Smooth muscle cell (in vitro differentiated cells): ENCODE data around the gene CD40LG. TPM values are rescaled to one million over a fixed set of nuclear protein-coding genes. Genes with fewer than 3 reads are reported as not detected.

Source experiments
- DNase-seq: peaks from one replicate; lab custom pipeline; 2025; ENCODE audit not compliant: unreplicated experiment; lab: John Stamatoyannopoulos, UW
- H2AFZ ChIP-seq: fragments of 200-600 bp; sonication (generic); 2 replicates; pipeline ENCODE4 v1.6.0; 2016; ENCODE audit warnings: antibody characterized with exemption, low read depth, mild to moderate bottlenecking
- H3F3A ChIP-seq: fragments of 200-600 bp; sonication (generic); 2 replicates; pipeline ENCODE4 v1.6.0; 2017; ENCODE audit warnings: antibody characterized with exemption, low read depth
- H3K27ac ChIP-seq: fragments of 200-600 bp; sonication (generic); 2 replicates; pipeline ENCODE4 v1.5.1; 2016; ENCODE audit warnings: low read depth, mild to moderate bottlenecking
- H3K27me3 ChIP-seq: fragments of 200-600 bp; sonication (generic); 2 replicates; pipeline ENCODE4 v1.6.1; 2016; ENCODE audit warnings: low read depth, mild to moderate bottlenecking
- H3K36me3 ChIP-seq: fragments of 200-600 bp; sonication (generic); 2 replicates; pipeline ENCODE4 v1.5.1; 2016; ENCODE audit warnings: low read depth
- H3K4me1 ChIP-seq: fragments of 200-600 bp; sonication (generic); 2 replicates; pipeline ENCODE4 v1.5.1; 2016; ENCODE audit warnings: low read depth
- H3K4me2 ChIP-seq: fragments of 200-600 bp; sonication (generic); 2 replicates; pipeline ENCODE4 v1.6.0; 2016; ENCODE audit warnings: mild to moderate bottlenecking
- H3K4me3 ChIP-seq: fragments of 200-600 bp; sonication (generic); 2 replicates; pipeline ENCODE4 v1.5.1; 2016; ENCODE audit warnings: mild to moderate bottlenecking
- H3K79me2 ChIP-seq: fragments of 200-600 bp; sonication (generic); 2 replicates; pipeline ENCODE4 v1.6.0; 2016; ENCODE audit warnings: low read depth, mild to moderate bottlenecking
- H3K9ac ChIP-seq: fragments of 200-600 bp; sonication (generic); 2 replicates; pipeline ENCODE4 v1.6.0; 2016; ENCODE audit warnings: low read depth
- H3K9me3 ChIP-seq: fragments of 200-600 bp; sonication (generic); replicated peaks from 2 replicates; pipeline ENCODE4 v1.5.1; 2016; ENCODE audit warnings: low read depth
- H4K20me1 ChIP-seq: fragments of 200-600 bp; sonication (generic); 2 replicates; pipeline ENCODE4 v1.6.0; 2016; ENCODE audit warnings: low read depth
- WGBS: methylation state at CpG from one replicate; pipeline ENCODE4 v1.1.7; 2016; ENCODE audit warnings: low lambda C conversion rate; 5-methylcytosine and 5-hydroxymethylcytosine counted together
- polyA plus RNA-seq: library from polyadenylated mRNA; unstranded; fragments of >200 nt; fragmentation: Nextera tagmentation; extraction: Ambion mirVana; gene quantifications from 2 replicates; pipeline ENCODE4 v1.2.1, GENCODE V29; 2016
- total RNA-seq: library from RNA; depleted of rRNA; stranded (reverse); fragments of >200 nt; gene quantifications from 2 replicates; pipeline ENCODE4 v1.2.3, GENCODE V29; 2014
- TF ChIP-seq, protein P1 (sequence below): fragments of 200-600 bp; sonication (generic); IDR thresholded peaks from 2 replicates; pipeline ENCODE4 v1.5.1; 2017; ENCODE audit warnings: borderline replicate concordance, mild to moderate bottlenecking, antibody characterized with exemption; ENCODE audit not compliant: insufficient read depth, poor library complexity, severe bottlenecking

The CD40LG gene
- total RNA-seq (not detected in 2 replicates), polyA plus RNA-seq (not detected in 2 replicates)

DNA sequence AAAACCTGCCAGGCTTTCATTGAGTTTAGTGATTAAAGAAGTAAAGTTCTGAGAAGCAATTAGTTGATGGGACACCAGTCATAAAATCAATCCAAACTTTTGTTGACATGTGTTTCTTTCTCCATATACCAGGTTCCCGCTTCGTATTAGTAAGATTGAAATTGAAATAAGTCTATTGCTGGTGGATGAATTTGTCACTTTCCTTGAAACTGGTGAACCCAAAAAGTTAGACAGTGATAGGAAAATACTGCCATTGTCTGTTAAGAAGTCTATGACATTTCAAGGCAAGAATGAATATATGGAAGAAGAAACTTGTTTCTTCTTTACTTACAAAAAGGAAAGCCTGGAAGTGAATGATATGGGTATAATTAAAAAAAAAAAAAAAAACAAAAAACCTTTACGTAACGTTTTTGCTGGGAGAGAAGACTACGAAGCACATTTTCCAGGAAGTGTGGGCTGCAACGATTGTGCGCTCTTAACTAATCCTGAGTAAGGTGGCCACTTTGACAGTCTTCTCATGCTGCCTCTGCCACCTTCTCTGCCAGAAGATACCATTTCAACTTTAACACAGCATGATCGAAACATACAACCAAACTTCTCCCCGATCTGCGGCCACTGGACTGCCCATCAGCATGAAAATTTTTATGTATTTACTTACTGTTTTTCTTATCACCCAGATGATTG lies at the start of gene CD40LG:
Gene CD40LG (plus strand): TSS at position 482 of the 684 bp plus-strand sequence. CDS start 91 bp downstream, at position 573.
- Histone ChIP-seq H4K20me1 (no peaks in the 10 kb centered on the region), H2AFZ (no peak within 1 kb of the TSS), H3K27ac (no peak within 1 kb of the TSS), H3F3A (no peaks in the 10 kb centered on the region), H3K79me2 (no peaks in the 10 kb centered on the region), H3K9ac (no peak within 1 kb of the TSS), H3K4me3 (no peak within 1 kb of the TSS), H3K36me3 (no peaks in the 10 kb centered on the region), H3K9me3 (no peaks in the 10 kb centered on the region), H3K4me1 (no peaks in the 10 kb centered on the region), H3K27me3 (no peaks in the 10 kb centered on the region), H3K4me2 (no peak within 1 kb of the TSS)
- TF ChIP-seq, protein P1, sequence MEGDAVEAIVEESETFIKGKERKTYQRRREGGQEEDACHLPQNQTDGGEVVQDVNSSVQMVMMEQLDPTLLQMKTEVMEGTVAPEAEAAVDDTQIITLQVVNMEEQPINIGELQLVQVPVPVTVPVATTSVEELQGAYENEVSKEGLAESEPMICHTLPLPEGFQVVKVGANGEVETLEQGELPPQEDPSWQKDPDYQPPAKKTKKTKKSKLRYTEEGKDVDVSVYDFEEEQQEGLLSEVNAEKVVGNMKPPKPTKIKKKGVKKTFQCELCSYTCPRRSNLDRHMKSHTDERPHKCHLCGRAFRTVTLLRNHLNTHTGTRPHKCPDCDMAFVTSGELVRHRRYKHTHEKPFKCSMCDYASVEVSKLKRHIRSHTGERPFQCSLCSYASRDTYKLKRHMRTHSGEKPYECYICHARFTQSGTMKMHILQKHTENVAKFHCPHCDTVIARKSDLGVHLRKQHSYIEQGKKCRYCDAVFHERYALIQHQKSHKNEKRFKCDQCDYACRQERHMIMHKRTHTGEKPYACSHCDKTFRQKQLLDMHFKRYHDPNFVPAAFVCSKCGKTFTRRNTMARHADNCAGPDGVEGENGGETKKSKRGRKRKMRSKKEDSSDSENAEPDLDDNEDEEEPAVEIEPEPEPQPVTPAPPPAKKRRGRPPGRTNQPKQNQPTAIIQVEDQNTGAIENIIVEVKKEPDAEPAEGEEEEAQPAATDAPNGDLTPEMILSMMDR, result no peak
- no peak for DNase-seq
- 88% methylated on average over 10 of the region's 10 CpGs for WGBS

DNA sequence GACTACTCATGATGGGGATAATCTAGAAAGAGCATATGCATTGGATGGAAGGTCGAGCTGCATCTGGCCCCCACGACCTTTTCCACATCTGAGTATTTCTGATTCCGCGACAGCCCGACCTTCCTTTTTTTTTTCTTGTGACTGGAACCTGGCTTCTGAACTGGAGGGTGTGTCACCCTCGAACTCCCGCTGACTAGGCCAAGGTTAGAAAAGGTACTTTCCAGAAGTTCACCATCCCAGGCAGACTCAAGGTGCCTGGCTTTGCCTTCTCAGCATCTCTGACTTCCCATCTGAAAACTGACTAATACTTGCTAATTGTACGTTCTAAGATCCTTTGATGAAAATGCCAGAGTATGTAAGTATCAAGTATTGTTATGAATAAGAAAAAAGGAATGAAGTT lies 49.3 kb upstream of the CD40LG start:
- Histone ChIP-seq H3K79me2 (no peaks in the 10 kb centered on the region), H2AFZ (no peak overlapping the region), H3K4me2 (no peak overlapping the region), H3K27me3 (no peaks in the 10 kb centered on the region), H4K20me1 (no peaks in the 10 kb centered on the region), H3F3A (no peaks in the 10 kb centered on the region), H3K4me1 (no peaks in the 10 kb centered on the region), H3K9me3 (no peaks in the 10 kb centered on the region), H3K36me3 (no peaks in the 10 kb centered on the region), H3K9ac (no peak overlapping the region), H3K27ac (no peak overlapping the region), H3K4me3 (no peak overlapping the region)
- no peak for DNase-seq
- 69% methylated on average over 8 of the region's 8 CpGs for WGBS
- TF ChIP-seq, protein P1, result no peak

DNA sequence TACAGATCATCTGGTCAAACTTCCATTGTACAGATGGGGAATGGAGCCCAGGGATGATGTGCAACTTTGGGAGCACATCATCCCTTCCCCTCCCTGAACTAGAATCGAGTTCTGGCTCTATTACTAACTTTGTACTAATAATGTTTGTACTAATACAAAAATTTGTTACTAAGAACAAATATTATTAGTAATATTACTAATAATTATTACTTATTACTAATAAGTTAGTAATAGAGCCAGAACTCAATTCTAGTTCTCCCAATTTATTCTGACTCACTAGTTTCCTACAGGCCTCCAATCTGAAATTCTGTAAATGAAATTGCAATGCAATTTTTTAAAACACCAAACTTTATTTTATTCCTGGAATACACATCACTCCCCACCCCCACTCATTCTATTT lies 47.9 kb upstream of the CD40LG start:
- Histone ChIP-seq H3K27ac (no peak overlapping the region), H3K9ac (no peak overlapping the region), H4K20me1 (no peaks in the 10 kb centered on the region), H3K4me1 (no peaks in the 10 kb centered on the region), H3K4me2 (no peak overlapping the region), H3K79me2 (no peaks in the 10 kb centered on the region), H2AFZ (no peak overlapping the region), H3K4me3 (no peak overlapping the region), H3K27me3 (no peaks in the 10 kb centered on the region), H3K9me3 (no peaks in the 10 kb centered on the region), H3K36me3 (no peaks in the 10 kb centered on the region), H3F3A (no peaks in the 10 kb centered on the region)
- no peak for DNase-seq
- TF ChIP-seq, protein P1, result no peak
- WGBS, result 34% methylated on average over 1 of the region's 1 CpG

DNA sequence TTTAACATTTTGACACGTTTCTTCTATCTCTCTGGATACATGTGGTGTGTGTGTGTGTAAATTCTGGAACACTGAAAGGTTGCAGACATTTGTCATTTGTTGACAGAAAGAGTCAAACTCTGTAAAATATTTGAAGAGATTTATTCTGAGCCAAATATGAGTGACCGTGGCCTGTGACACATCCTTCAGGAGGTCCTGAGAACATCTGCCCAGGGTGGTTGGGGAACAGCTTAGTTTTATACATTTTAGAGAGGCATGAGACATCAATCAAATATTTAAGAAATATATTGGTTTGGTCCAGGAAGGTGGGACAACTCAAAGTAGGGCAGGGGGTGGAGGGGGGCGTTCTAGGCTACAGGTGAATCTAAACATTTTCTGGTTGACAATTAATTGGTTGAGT lies 40.7 kb upstream of the CD40LG start:
- Histone ChIP-seq H3K4me3 (no peak overlapping the region), H3K36me3 (no peaks in the 10 kb centered on the region), H3K4me2 (no peak overlapping the region), H3K27ac (no peak overlapping the region), H3K79me2 (no peaks in the 10 kb centered on the region), H3K9me3 (no peaks in the 10 kb centered on the region), H3F3A (no peaks in the 10 kb centered on the region), H3K9ac (no peak overlapping the region), H3K4me1 (no peaks in the 10 kb centered on the region), H2AFZ (no peak overlapping the region), H4K20me1 (no peaks in the 10 kb centered on the region), H3K27me3 (no peaks in the 10 kb centered on the region)
- TF ChIP-seq, protein P1, result no peak
- no peak for DNase-seq
- whole genome bisulfite sequencing, result 76% methylated on average over 3 of the region's 3 CpGs
